H9 (cell line): ENCODE data around the gene TSR1. TPM values are rescaled to one million over a fixed set of nuclear protein-coding genes. Genes with fewer than 3 reads are reported as not detected.

ENCODE experiments used
- DNase-seq: peaks from one replicate; pipeline ENCODE4 v3.0.0-alpha.2; 2017
- H2AFZ ChIP-seq: one replicate; pipeline ENCODE4 v1.6.1; 2013; ENCODE audit warnings: mild to moderate bottlenecking, low read length, control low read depth, moderate library complexity
- H2AK5ac ChIP-seq: 2 replicates; pipeline ENCODE4 v1.6.1; 2013; ENCODE audit warnings: low read length, control low read depth, mixed read lengths; ENCODE audit not compliant: insufficient read length
- H2BK120ac ChIP-seq: one replicate; pipeline ENCODE4 v1.6.1; 2013; ENCODE audit warnings: low read depth, mild to moderate bottlenecking, low read length, control low read depth, inconsistent platforms; ENCODE audit not compliant: poor library complexity, severe bottlenecking
- H2BK12ac ChIP-seq: 2 replicates; pipeline ENCODE4 v1.6.1; 2013; ENCODE audit warnings: low read length, control low read depth, mixed read lengths, low read depth; ENCODE audit not compliant: insufficient read length
- H2BK15ac ChIP-seq: 2 replicates; pipeline ENCODE4 v1.6.1; 2013; ENCODE audit warnings: low read depth, low read length, control low read depth
- H2BK20ac ChIP-seq: one replicate; pipeline ENCODE4 v1.6.1; 2013; ENCODE audit warnings: low read depth, mild to moderate bottlenecking, low read length, control low read depth, inconsistent platforms; ENCODE audit not compliant: poor library complexity, severe bottlenecking
- H2BK5ac ChIP-seq: 2 replicates; pipeline ENCODE4 v1.6.1; 2013; ENCODE audit warnings: low read length, control low read depth, mixed read lengths; ENCODE audit not compliant: insufficient read length
- H3K14ac ChIP-seq: 2 replicates; pipeline ENCODE4 v1.6.1; 2013; ENCODE audit warnings: low read length, control low read depth; ENCODE audit not compliant: insufficient read depth
- H3K18ac ChIP-seq: 2 replicates; pipeline ENCODE4 v1.6.1; 2013; ENCODE audit warnings: low read depth, mild to moderate bottlenecking, mixed read lengths, low read length, control low read depth; ENCODE audit not compliant: insufficient read length
- H3K23ac ChIP-seq: 2 replicates; pipeline ENCODE4 v1.6.1; 2013; ENCODE audit warnings: low read length, control low read depth, mixed read lengths, low read depth; ENCODE audit not compliant: insufficient read length
- H3K23me2 ChIP-seq: 2 replicates; pipeline ENCODE4 v1.6.1; 2013; ENCODE audit warnings: low read depth, mild to moderate bottlenecking, mixed read lengths, low read length, control low read depth; ENCODE audit not compliant: insufficient read length, poor library complexity, severe bottlenecking
- H3K27ac ChIP-seq: 2 replicates; pipeline ENCODE4 v1.5.1; 2013; ENCODE audit warnings: low read length, control low read depth, mixed read lengths, low read depth; ENCODE audit not compliant: insufficient read length
- H3K27me3 ChIP-seq: 2 replicates; pipeline ENCODE4 v1.6.1; 2013; ENCODE audit warnings: low read length, control low read depth, inconsistent platforms; ENCODE audit not compliant: insufficient read depth
- H3K4ac ChIP-seq: 2 replicates; pipeline ENCODE4 v1.6.1; 2013; ENCODE audit warnings: low read depth, mild to moderate bottlenecking, control low read depth, inconsistent platforms, low read length, moderate library complexity
- H3K4me1 ChIP-seq: 2 replicates; pipeline ENCODE4 v1.6.1; 2013; ENCODE audit warnings: low read length, control low read depth, inconsistent platforms; ENCODE audit not compliant: insufficient read depth
- H3K4me2 ChIP-seq: 2 replicates; pipeline ENCODE4 v1.6.1; 2013; ENCODE audit warnings: low read length, control low read depth, mixed read lengths; ENCODE audit not compliant: insufficient read length, insufficient read depth
- H3K56ac ChIP-seq: 2 replicates; pipeline ENCODE4 v1.6.1; 2013; ENCODE audit warnings: low read depth, mild to moderate bottlenecking, mixed read lengths, low read length, control low read depth; ENCODE audit not compliant: insufficient read length
- H3K79me1 ChIP-seq: 2 replicates; pipeline ENCODE4 v1.6.1; 2013; ENCODE audit warnings: low read depth, mild to moderate bottlenecking, moderate library complexity, low read length, control low read depth, inconsistent platforms; ENCODE audit not compliant: insufficient read depth, poor library complexity, severe bottlenecking
- H3K79me2 ChIP-seq: 2 replicates; pipeline ENCODE4 v1.6.1; 2013; ENCODE audit warnings: low read length, control low read depth, inconsistent platforms; ENCODE audit not compliant: insufficient read depth
- H3K9ac ChIP-seq: 2 replicates; pipeline ENCODE4 v1.6.1; 2013; ENCODE audit warnings: low read length, control low read depth, mixed read lengths; ENCODE audit not compliant: insufficient read length; ENCODE audit errors: extremely low read depth
- H3K9me3 ChIP-seq: one replicate; pipeline ENCODE4 v1.6.1; 2013; ENCODE audit warnings: low read depth, low read length, inconsistent platforms; ENCODE audit not compliant: control insufficient read depth
- H3T11ph ChIP-seq: one replicate; pipeline ENCODE4 v1.6.1; 2013; ENCODE audit warnings: mild to moderate bottlenecking, low read length, control low read depth, inconsistent platforms
- H4K20me1 ChIP-seq: one replicate; pipeline ENCODE4 v1.6.1; 2013; ENCODE audit not compliant: control insufficient read depth, insufficient read length, insufficient read depth
- H4K5ac ChIP-seq: 2 replicates; pipeline ENCODE4 v1.6.1; 2013; ENCODE audit warnings: low read depth, mild to moderate bottlenecking, mixed read lengths, low read length, control low read depth; ENCODE audit not compliant: insufficient read length
- H4K8ac ChIP-seq: replicated peaks from 2 replicates; pipeline ENCODE4 v1.6.1; 2013; ENCODE audit warnings: low read length, control low read depth, mixed read lengths, low read depth; ENCODE audit not compliant: insufficient read length
- H4K91ac ChIP-seq: 2 replicates; pipeline ENCODE4 v1.6.1; 2013; ENCODE audit warnings: low read depth, mild to moderate bottlenecking, moderate library complexity, mixed read lengths, low read length, control low read depth; ENCODE audit not compliant: insufficient read length
- H3K27ac Mint-ChIP-seq, 3 experiments: 2 replicates in 2 of 3; 3 replicates in 1 of 3; pipeline ENCODE4 v1.8.0; 2020 to 2021; ENCODE audit warnings: mixed read lengths in 3 of 3, mild to moderate bottlenecking in 1 of 3, moderate library complexity in 1 of 3
- H3K27me3 Mint-ChIP-seq: 2 replicates; pipeline ENCODE4 v1.8.0; 2021; ENCODE audit warnings: low read depth, mild to moderate bottlenecking, moderate library complexity, mixed read lengths
- H3K36me3 Mint-ChIP-seq, 3 experiments: 2 replicates in 2 of 3; 3 replicates in 1 of 3; pipeline ENCODE4 v1.8.0; 2020 to 2021; ENCODE audit warnings: low read depth in 3 of 3, mixed read lengths in 3 of 3; ENCODE audit not compliant: insufficient read depth in 1 of 3
- H3K4me1 Mint-ChIP-seq, 2 experiments: 2 replicates each; pipeline ENCODE4 v1.8.0; 2020; ENCODE audit warnings: mixed read lengths in 2 of 2
- H3K4me3 Mint-ChIP-seq, 2 experiments: 2 replicates in 1 of 2; 3 replicates in 1 of 2; pipeline ENCODE4 v1.8.0; 2020 to 2021; ENCODE audit warnings: mild to moderate bottlenecking in 2 of 2, mixed read lengths in 2 of 2, moderate library complexity in 1 of 2
- H3K9me3 Mint-ChIP-seq, 2 experiments: 2 replicates in 1 of 2; 3 replicates in 1 of 2; pipeline ENCODE4 v1.8.0; 2020; ENCODE audit warnings: mild to moderate bottlenecking in 2 of 2, mixed read lengths in 2 of 2, moderate library complexity in 1 of 2
- WGBS: extraction: QIAGEN DNeasy Blood & Tissue Kit; methylation state at CpG from one replicate; pipeline ENCODE4 v1.1.7; 2013; ENCODE audit warnings: missing lambda C conversion rate, low lambda C conversion rate, mixed read lengths; ENCODE audit not compliant: insufficient read length; ENCODE audit errors: extremely low coverage; 5-methylcytosine and 5-hydroxymethylcytosine counted together
- total RNA-seq: library from RNA; stranded (reverse); gene quantifications from 2 replicates; pipeline ENCODE4 v1.2.1, GENCODE V29; 2021
- TF ChIP-seq, protein P1 (sequence below): fragments of 200-600 bp; sonication (generic); conservative IDR thresholded peaks from 3 replicates; pipeline ENCODE4 v1.8.0; 2021; ENCODE audit warnings: antibody characterized with exemption, mild to moderate bottlenecking

The TSR1 gene
- total RNA-seq, 1 experiment from 2014 or later, result 81.1 TPM

DNA sequence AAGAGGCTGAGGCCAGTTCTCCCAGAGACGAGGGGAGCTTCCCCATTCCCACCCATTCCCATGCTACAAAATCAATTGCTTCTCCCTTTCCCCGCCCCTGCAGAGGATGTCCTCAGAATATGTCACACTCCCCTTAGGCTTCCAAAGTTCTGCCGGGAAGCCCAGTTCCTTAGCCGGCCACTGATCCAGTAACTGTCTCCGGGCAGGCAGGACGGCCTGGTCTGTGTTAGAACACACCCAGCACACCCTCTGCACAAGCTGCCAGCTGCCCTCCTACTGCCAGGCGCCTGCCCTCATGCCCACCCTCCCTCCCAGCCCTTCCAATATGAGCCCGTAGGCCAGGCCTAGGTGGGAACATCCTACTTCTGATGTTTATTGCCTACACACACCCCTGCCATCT, 32.1 kb upstream of the TSR1 start:
- Mint-ChIP-seq H3K9me3 (no peaks in the 10 kb centered on the region), H3K4me1 (peaks cover 15 to 18% of the 10 kb centered on the region in 2 experiments), H3K36me3 (peaks cover 0 to 19% (median 9%) of the 10 kb centered on the region in 3 experiments; a peak in 5 of 7 replicates), H3K27me3 (no peaks in the 10 kb centered on the region), H3K27ac (no peak overlapping the region; a peak in 1 of 7 replicates), H3K4me3 (no peak overlapping the region)
- no peak overlapping the region for H3K14ac ChIP-seq
- no peaks in the 10 kb centered on the region for H3K4me1 ChIP-seq
- H3K56ac ChIP-seq, result no peak overlapping the region
- TF ChIP-seq, protein P1, sequence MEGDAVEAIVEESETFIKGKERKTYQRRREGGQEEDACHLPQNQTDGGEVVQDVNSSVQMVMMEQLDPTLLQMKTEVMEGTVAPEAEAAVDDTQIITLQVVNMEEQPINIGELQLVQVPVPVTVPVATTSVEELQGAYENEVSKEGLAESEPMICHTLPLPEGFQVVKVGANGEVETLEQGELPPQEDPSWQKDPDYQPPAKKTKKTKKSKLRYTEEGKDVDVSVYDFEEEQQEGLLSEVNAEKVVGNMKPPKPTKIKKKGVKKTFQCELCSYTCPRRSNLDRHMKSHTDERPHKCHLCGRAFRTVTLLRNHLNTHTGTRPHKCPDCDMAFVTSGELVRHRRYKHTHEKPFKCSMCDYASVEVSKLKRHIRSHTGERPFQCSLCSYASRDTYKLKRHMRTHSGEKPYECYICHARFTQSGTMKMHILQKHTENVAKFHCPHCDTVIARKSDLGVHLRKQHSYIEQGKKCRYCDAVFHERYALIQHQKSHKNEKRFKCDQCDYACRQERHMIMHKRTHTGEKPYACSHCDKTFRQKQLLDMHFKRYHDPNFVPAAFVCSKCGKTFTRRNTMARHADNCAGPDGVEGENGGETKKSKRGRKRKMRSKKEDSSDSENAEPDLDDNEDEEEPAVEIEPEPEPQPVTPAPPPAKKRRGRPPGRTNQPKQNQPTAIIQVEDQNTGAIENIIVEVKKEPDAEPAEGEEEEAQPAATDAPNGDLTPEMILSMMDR, result no peak
- no peaks in the 10 kb centered on the region for H3K23me2 ChIP-seq
- H2AFZ ChIP-seq, result no peak overlapping the region
- H3T11ph ChIP-seq, result no peak overlapping the region
- no peaks in the 10 kb centered on the region for H3K79me1 ChIP-seq
- H3K9me3 ChIP-seq, result no peaks in the 10 kb centered on the region
- no peaks in the 10 kb centered on the region for H3K27me3 ChIP-seq
- no peak overlapping the region for H3K23ac ChIP-seq
- H3K4ac ChIP-seq, result no peak overlapping the region
- H2BK12ac ChIP-seq, result no peak overlapping the region
- H4K8ac ChIP-seq, result no peak overlapping the region
- WGBS, result no CpG with 5 or more reads among the region's 8 CpGs
- no peak overlapping the region for H2BK5ac ChIP-seq
- no peak overlapping the region for H2BK120ac ChIP-seq
- no peak for DNase-seq
- no peak overlapping the region for H4K5ac ChIP-seq
- no peak overlapping the region for H4K91ac ChIP-seq
- H2BK15ac ChIP-seq, result no peak overlapping the region
- no peak overlapping the region for H3K4me2 ChIP-seq
- no peak overlapping the region for H2BK20ac ChIP-seq
- no peak overlapping the region for H3K18ac ChIP-seq
- no peak overlapping the region for H3K9ac ChIP-seq
- no peak overlapping the region for H3K27ac ChIP-seq
- H3K79me2 ChIP-seq, result no peaks in the 10 kb centered on the region
- H4K20me1 ChIP-seq, result no peaks in the 10 kb centered on the region
- no peak overlapping the region for H2AK5ac ChIP-seq
